Caco-2 (cell line): Measurements from ENCODE around the gene CLEC18C. TPM values are rescaled to one million over a fixed set of nuclear protein-coding genes. Genes with fewer than 3 reads are reported as not detected.
A peak's percentile ranks its signal among the peaks of the same experiment; 100 is the strongest.
"Not testable (repeated sequence)": the region's sequence is repeated elsewhere in the genome, so short reads cannot be mapped to it uniquely, and the experiment has no call there.

Source experiments
- BruUV-seq: library from RNA; stranded (reverse); fragments of 400-500 nt; replicated peaks from 2 replicates; lab custom pipeline; 2021; lab: Mats Ljungman, UMichigan
- CTCF ChIA-PET: fragments of 300-600 bp; sonication (Branson Sonifier 250); formaldehyde crosslinking; loops from one replicate; lab custom pipeline; 2022; ENCODE audit warnings: antibody characterized with exemption; lab: Charles Lee
- POLR2A ChIA-PET: fragments of 300-600 bp; sonication (Branson Sonifier 250); formaldehyde crosslinking; loops from one replicate; lab custom pipeline; 2022; ENCODE audit warnings: antibody characterized with exemption; lab: Charles Lee
- DNase-seq, 2 experiments: peaks; one replicate each; pipeline versions ENCODE4 v3.0.0 to v3.0.0-alpha.2; 2020 to 2022
- H3K27me3 ChIP-seq: replicated peaks from 2 replicates; pipeline ENCODE4 v1.6.0; 2011; ENCODE audit warnings: low read length; ENCODE audit not compliant: control insufficient read depth, insufficient read depth
- H3K36me3 ChIP-seq: 2 replicates; pipeline ENCODE4 v1.5.1; 2011; ENCODE audit warnings: low read length; ENCODE audit not compliant: control insufficient read depth, insufficient read depth
- H3K4me1 ChIP-seq: fragments of 250-450 bp; sonication (Bioruptor Pico); 2 replicates; pipeline ENCODE4 v1.5.1; 2020; ENCODE audit warnings: mild to moderate bottlenecking
- H3K4me3 ChIP-seq: 2 replicates; pipeline ENCODE4 v1.5.1; 2011; ENCODE audit warnings: low read depth, mild to moderate bottlenecking, control low read depth, low read length
- H3K9me3 ChIP-seq: fragments of 250-450 bp; sonication (Bioruptor Pico); 2 replicates; pipeline ENCODE4 v1.5.1; 2020; ENCODE audit warnings: mild to moderate bottlenecking, moderate library complexity
- H3K27ac Mint-ChIP-seq: one replicate; pipeline ENCODE4 v1.8.0; 2022; ENCODE audit warnings: mixed read lengths; ENCODE audit not compliant: unreplicated experiment
- H3K27me3 Mint-ChIP-seq: one replicate; pipeline ENCODE4 v1.8.0; 2022; ENCODE audit warnings: mixed read lengths; ENCODE audit not compliant: insufficient read depth, unreplicated experiment
- H3K36me3 Mint-ChIP-seq: one replicate; pipeline ENCODE4 v1.8.0; 2022; ENCODE audit warnings: mild to moderate bottlenecking, mixed read lengths; ENCODE audit not compliant: insufficient read depth, unreplicated experiment
- H3K4me1 Mint-ChIP-seq: one replicate; pipeline ENCODE4 v1.8.0; 2022; ENCODE audit warnings: low read depth, mixed read lengths; ENCODE audit not compliant: unreplicated experiment
- H3K4me3 Mint-ChIP-seq: one replicate; pipeline ENCODE4 v1.8.0; 2022; ENCODE audit warnings: mild to moderate bottlenecking, moderate library complexity, mixed read lengths; ENCODE audit not compliant: unreplicated experiment
- H3K9me3 Mint-ChIP-seq: one replicate; pipeline ENCODE4 v1.8.0; 2022; ENCODE audit warnings: mixed read lengths; ENCODE audit not compliant: unreplicated experiment
- intact Hi-C: fragments of 100-400 bp; cut with micrococcal nuclease; formaldehyde crosslinking; loops from one replicate; pipeline ENCODE4 v1.10.0; 2022; ENCODE audit not compliant: unreplicated experiment
- total RNA-seq: library from RNA; stranded (reverse); gene quantifications from 2 replicates; pipeline ENCODE4 v1.2.3, GENCODE V29; 2022
- TF ChIP-seq, protein P1 (sequence below), 2 experiments: fragments of 200-600 bp in 1 of 2; IDR thresholded peaks; 1 replicate in 1 of 2; 2 replicates in 1 of 2; pipeline versions ENCODE4 v1.5.1 to v1.8.0; 2011 to 2022; ENCODE audit warnings: antibody characterized with exemption in 1 of 2, control low read depth in 1 of 2, inconsistent platforms in 1 of 2, low read depth in 1 of 2, low read length in 1 of 2, mild to moderate bottlenecking in 1 of 2, moderate library complexity in 1 of 2; ENCODE audit not compliant: insufficient read depth in 1 of 2, severe bottlenecking in 1 of 2, unreplicated experiment in 1 of 2

The CLEC18C gene
- total RNA-seq, 1 experiment from 2014 or later: 0.50 TPM

DNA sequence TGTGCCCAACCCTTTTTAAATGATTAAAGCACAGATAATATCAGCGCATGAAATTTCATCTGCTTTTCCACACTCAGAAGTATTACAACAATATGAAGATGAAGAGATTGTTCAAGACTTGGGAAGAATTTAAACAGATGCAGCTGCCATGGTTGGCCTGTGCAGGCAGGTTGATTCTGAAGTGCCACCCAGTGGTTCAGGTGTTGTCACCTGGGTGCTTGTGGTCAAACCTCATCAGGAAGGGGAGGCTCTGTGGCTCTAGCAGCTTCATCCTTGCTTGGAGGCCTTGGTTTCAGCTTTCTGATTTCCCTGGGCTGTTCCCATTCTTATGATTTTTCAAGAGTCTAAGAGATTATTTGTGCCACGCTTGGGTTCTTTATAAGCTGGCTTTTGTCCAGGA, 22.2 kb upstream of the CLEC18C start:
- intact Hi-C loops: no loop called here
- Mint-ChIP-seq H3K4me1 (peaks cover 21% of the 10 kb centered on the region), H3K4me3 (no peak overlapping the region), H3K9me3 (no peaks in the 10 kb centered on the region), H3K27ac (peak overlapping the region; percentile 75), H3K36me3 (peaks cover 70% of the 10 kb centered on the region), H3K27me3 (no peaks in the 10 kb centered on the region)
- Histone ChIP-seq H3K4me1 (peaks cover 21% of the 10 kb centered on the region), H3K9me3 (no peaks in the 10 kb centered on the region), H3K36me3 (peaks cover 5% of the 10 kb centered on the region), H3K4me3 (no peak overlapping the region), H3K27me3 (no peaks in the 10 kb centered on the region)
- POLR2A ChIA-PET: no interaction called here
- BruUV-seq: no TSS peak
- no peak for DNase-seq
- CTCF ChIA-PET: no interaction called here
- TF ChIP-seq, protein P1, sequence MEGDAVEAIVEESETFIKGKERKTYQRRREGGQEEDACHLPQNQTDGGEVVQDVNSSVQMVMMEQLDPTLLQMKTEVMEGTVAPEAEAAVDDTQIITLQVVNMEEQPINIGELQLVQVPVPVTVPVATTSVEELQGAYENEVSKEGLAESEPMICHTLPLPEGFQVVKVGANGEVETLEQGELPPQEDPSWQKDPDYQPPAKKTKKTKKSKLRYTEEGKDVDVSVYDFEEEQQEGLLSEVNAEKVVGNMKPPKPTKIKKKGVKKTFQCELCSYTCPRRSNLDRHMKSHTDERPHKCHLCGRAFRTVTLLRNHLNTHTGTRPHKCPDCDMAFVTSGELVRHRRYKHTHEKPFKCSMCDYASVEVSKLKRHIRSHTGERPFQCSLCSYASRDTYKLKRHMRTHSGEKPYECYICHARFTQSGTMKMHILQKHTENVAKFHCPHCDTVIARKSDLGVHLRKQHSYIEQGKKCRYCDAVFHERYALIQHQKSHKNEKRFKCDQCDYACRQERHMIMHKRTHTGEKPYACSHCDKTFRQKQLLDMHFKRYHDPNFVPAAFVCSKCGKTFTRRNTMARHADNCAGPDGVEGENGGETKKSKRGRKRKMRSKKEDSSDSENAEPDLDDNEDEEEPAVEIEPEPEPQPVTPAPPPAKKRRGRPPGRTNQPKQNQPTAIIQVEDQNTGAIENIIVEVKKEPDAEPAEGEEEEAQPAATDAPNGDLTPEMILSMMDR (IDR thresholded peaks at IDR 0.05; ENCODE audit: insufficient read depth in 1 of 2, low read depth in 1 of 2, low read length in 1 of 2, severe bottlenecking in 1 of 2, unreplicated experiment in 1 of 2): no peak

DNA sequence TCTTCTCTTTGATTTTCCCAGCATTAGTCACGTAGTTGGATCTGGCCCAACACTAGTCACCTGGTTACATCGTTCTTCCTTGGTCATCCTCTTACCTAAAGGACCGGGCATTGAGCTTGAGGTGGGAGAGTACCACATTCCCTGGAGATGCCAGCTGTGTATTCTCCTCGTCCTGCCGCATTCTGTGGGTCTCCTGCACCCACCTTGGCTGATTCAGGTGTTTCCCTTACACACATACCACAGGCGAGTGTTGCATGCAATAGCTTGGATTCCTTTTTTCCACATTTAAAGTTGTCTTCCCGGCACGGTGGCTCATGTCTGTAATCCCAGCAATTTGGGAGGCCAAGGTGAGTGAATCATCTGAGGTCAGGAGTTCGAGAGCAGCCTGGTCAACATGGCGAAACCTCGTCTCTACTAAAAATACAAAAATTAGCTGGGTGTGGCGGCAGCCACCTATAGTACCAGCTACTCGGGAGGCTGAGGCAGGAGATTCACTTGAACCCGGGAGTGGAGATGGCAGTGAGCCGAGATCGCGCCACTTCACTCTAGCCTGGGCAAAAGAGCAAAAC, 21.6 kb upstream of the CLEC18C start:
- no peaks in the 10 kb centered on the region for H3K9me3 ChIP-seq
- Mint-ChIP-seq H3K36me3 (peaks cover 77% of the 10 kb centered on the region), H3K27ac (peak overlapping the region; percentile 75), H3K4me1 (peaks cover 26% of the 10 kb centered on the region), H3K9me3 (no peaks in the 10 kb centered on the region), H3K4me3 (no peak overlapping the region), H3K27me3 (no peaks in the 10 kb centered on the region)
- H3K27me3 ChIP-seq: no peaks in the 10 kb centered on the region
- H3K4me1 ChIP-seq: peaks cover 22% of the 10 kb centered on the region
- H3K4me3 ChIP-seq: no peak overlapping the region
- DNase-seq: no peak
- H3K36me3 ChIP-seq: peaks cover 7% of the 10 kb centered on the region
- no TSS peak for BruUV-seq
- TF ChIP-seq, protein P1 (IDR thresholded peaks at IDR 0.05; ENCODE audit: insufficient read depth in 1 of 2, low read depth in 1 of 2, low read length in 1 of 2, severe bottlenecking in 1 of 2, unreplicated experiment in 1 of 2): no peak
- intact Hi-C loops: no loop called here
- ChIA-PET POLR2A (interaction anchor here (0.6 kb wide), 1 partner anchor 85 kb away, joined by 7 read pairs; no protein-coding TSS in a partner anchor), CTCF (interaction anchor here (1.3 to 1.5 kb wide), 2 partner anchors 99 to 116 kb away, joined by 3 to 4 read pairs; no protein-coding TSS in a partner anchor)

DNA sequence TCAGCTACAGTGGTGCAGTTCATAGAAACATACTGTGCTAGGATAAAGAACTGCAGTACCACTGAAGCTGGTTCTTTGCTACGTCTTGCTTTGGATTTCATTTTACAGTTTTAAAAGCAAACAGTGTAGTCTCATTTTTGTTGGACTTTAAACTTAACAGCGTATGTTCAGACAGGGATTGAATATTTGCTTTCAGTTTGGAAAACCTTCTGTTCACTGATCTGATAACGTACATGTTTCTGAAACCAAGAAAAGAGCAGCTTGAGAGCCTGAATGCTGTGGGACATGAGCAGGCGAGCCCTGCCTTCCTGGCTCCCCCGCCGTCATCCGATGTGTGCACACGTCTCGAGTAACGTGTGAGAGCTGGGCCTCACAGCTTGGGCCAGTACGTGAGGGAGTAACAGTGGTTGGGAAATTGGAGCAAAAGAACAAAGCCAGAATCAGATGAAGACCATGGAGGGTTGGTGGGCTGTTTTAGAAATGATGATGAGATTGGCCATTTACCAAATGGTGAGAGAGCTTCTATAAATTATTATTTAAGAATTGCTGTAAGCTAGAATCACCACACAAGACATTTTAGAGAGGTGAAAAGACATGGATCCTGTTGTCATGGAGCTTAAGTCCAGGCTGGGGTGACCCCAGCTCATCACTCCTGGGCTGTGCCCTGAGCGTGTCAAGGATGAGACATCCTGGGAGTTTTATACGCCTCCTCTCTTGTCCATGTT, 20.8 kb upstream of the CLEC18C start:
- peak overlapping the region; percentile 32 for H3K4me3 Mint-ChIP-seq
- Histone ChIP-seq H3K9me3 (no peaks in the 10 kb centered on the region), H3K4me1 (peaks cover 29% of the 10 kb centered on the region), H3K27me3 (no peaks in the 10 kb centered on the region), H3K4me3 (no peak overlapping the region), H3K36me3 (peaks cover 7% of the 10 kb centered on the region)
- ChIA-PET CTCF (interaction anchor here (0.6 to 1.5 kb wide), 4 partner anchors 98 to 136 kb away, joined by 3 to 6 read pairs (median 4); partner anchors contain the start of genes AARS1 and EXOSC6), POLR2A (interaction anchor here (0.6 kb wide), 1 partner anchor 84 kb away, joined by 7 read pairs; no protein-coding TSS in a partner anchor)
- peaks cover 33% of the 10 kb centered on the region for H3K4me1 Mint-ChIP-seq
- H3K36me3 Mint-ChIP-seq: peaks cover 84% of the 10 kb centered on the region
- H3K27ac Mint-ChIP-seq: peak overlapping the region; percentile 75
- peak in 1 of 2 experiments; percentile 55 for DNase-seq
- TSS peak; percentile 27 for BruUV-seq
- TF ChIP-seq, protein P1 (IDR thresholded peaks at IDR 0.05; ENCODE audit: insufficient read depth in 1 of 2, low read depth in 1 of 2, low read length in 1 of 2, severe bottlenecking in 1 of 2, unreplicated experiment in 1 of 2): no peak
- intact Hi-C loops: no loop called here
- H3K27me3 Mint-ChIP-seq: no peaks in the 10 kb centered on the region
- H3K9me3 Mint-ChIP-seq: no peaks in the 10 kb centered on the region

DNA sequence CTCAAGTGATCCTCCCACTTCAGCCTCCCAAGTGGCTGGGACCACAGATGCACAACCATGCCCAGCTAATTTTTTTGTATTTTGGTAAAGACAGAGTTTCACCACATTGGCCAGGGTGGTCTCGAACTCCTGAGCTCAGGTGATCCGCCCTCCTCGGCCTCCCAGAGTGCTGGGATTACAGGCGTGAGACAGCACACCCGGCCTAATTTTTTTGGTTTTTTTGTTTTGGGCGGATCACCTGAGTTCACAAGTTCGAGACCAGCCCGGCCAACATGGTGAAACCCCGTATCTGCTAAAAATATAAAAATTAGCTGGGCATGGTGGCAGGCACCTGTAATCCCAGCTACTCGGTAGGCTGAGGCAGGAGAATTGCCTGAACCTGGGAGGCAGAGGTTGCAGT, 18.9 kb upstream of the CLEC18C start:
- CTCF ChIA-PET: interaction anchor here (0.7 kb wide), 1 partner anchor 98 kb away, joined by 5 read pairs; no protein-coding TSS in a partner anchor
- H3K36me3 ChIP-seq, DNase-seq, BruUV-seq, H3K27me3 ChIP-seq, H3K27me3 Mint-ChIP-seq, H3K4me3 ChIP-seq, H3K9me3 ChIP-seq, POLR2A ChIA-PET, H3K9me3 Mint-ChIP-seq, intact Hi-C loops, H3K27ac Mint-ChIP-seq, H3K4me3 Mint-ChIP-seq: not testable (repeated sequence)
- H3K4me1 ChIP-seq: peaks cover 29% of the 10 kb centered on the region
- Mint-ChIP-seq H3K4me1 (peaks cover 36% of the 10 kb centered on the region), H3K36me3 (peaks cover 68% of the 10 kb centered on the region)
